Esophagus (tissue), 2 donors: ENCODE measurements around the gene ART4. TPM values are rescaled to one million over a fixed set of nuclear protein-coding genes. Genes with fewer than 3 reads are reported as not detected.

Experiments used
- H3K27ac ChIP-seq, 2 donors: one replicate each; pipeline ENCODE4 v1.5.1; 2013; ENCODE audit warnings: low read depth in 2 of 2, mild to moderate bottlenecking in 2 of 2, inconsistent platforms in 1 of 2, low read length in 1 of 2, moderate library complexity in 1 of 2
- H3K27me3 ChIP-seq, 2 donors: one replicate each; pipeline ENCODE4 v1.6.1; 2013; ENCODE audit warnings: low read length in 2 of 2, control low read depth in 1 of 2, mild to moderate bottlenecking in 1 of 2; ENCODE audit not compliant: insufficient read depth in 2 of 2, control insufficient read depth in 1 of 2
- H3K36me3 ChIP-seq, 2 donors: one replicate each; pipeline ENCODE4 v1.6.1; 2013; ENCODE audit warnings: low read length in 1 of 2; ENCODE audit not compliant: control insufficient read depth in 2 of 2, insufficient read depth in 2 of 2
- H3K4me1 ChIP-seq, 2 donors: one replicate each; pipeline ENCODE4 v1.6.1; 2013; ENCODE audit warnings: low read length in 1 of 2; ENCODE audit not compliant: control insufficient read depth in 2 of 2, insufficient read depth in 2 of 2
- H3K4me3 ChIP-seq, 2 donors: one replicate each; pipeline ENCODE4 v1.5.1; 2013; ENCODE audit warnings: low read length in 2 of 2, mild to moderate bottlenecking in 2 of 2, low read depth in 1 of 2, moderate library complexity in 1 of 2
- H3K9me3 ChIP-seq, 2 donors: one replicate each; pipeline ENCODE4 v1.6.1; 2013; ENCODE audit warnings: mild to moderate bottlenecking in 2 of 2, low read depth in 1 of 2, low read length in 1 of 2, moderate library complexity in 1 of 2; ENCODE audit not compliant: control insufficient read depth in 2 of 2, insufficient read depth in 1 of 2
- WGBS, 2 donors: extraction: QIAGEN DNeasy Blood & Tissue Kit; methylation state at CpG; one replicate each; pipeline ENCODE4 v1.1.7; 2013; 5-methylcytosine and 5-hydroxymethylcytosine counted together
- polyA plus RNA-seq, 2 donors: library from polyadenylated mRNA; stranded (reverse); fragments of 200-250 nt; gene quantifications; one replicate each; pipeline ENCODE4 v1.2.3, GENCODE V29; 2013
- donor health status: healthy with polysubstance abuse.
- donor health status: Bipolar disorder and iron deficiency.

The ART4 gene
- polyA plus RNA-seq, 2 donors: 0.05 to 0.14 TPM

DNA sequence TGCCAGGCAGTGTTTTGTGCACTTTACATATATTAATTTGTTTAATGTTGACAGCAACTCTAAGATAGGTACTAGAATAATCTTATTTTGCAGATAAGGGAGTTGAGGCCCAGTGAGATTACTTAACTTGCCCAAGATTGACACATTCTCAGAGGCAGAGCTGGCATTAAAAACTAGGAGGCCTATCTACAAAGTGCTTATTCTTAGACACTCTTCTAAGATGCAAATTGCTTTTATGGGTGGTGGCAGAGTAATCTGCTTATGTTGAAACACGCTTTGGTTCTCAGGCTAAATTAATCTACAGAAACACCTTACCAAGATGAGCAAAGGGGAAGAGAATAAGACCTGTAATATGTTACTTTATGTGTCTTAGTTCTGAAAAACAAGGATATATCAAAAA, 35.2 kb upstream of the ART4 start:
- H3K4me3 ChIP-seq: no peak overlapping the region
- H3K4me1 ChIP-seq: no peaks in the 10 kb centered on the region
- no peaks in the 10 kb centered on the region for H3K36me3 ChIP-seq
- no peaks in the 10 kb centered on the region for H3K27me3 ChIP-seq
- no peak overlapping the region for H3K27ac ChIP-seq
- H3K9me3 ChIP-seq: no peaks in the 10 kb centered on the region
- WGBS, 2 donors: 89 to 93% methylated on average over 1 of the region's 1 CpG

DNA sequence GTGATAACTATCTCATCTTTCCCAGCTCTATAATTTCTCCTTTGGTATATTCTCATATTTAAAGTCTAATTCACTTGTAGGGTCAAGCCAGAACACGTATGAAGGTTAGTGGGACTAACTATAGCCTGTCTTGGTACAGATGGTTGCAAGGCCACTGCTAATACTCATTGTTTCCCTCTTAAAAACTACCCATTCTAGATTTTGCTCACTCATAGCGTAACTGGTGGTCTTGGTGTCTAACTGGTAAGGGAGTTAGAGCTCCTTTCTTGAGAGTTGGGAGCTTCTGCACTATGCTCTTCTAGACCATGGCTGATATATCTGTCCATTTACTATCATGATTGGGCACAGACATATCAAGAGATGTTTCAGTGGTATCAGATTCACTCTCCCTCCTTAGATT, 33.5 kb upstream of the ART4 start:
- H3K27ac ChIP-seq: no peak overlapping the region
- 54 to 94% methylated on average over 2 of the region's 2 CpGs for WGBS, 2 donors
- H3K4me3 ChIP-seq: no peak overlapping the region
- H3K36me3 ChIP-seq: no peaks in the 10 kb centered on the region
- H3K27me3 ChIP-seq: no peaks in the 10 kb centered on the region
- no peaks in the 10 kb centered on the region for H3K9me3 ChIP-seq
- H3K4me1 ChIP-seq: no peaks in the 10 kb centered on the region

- Histone ChIP-seq H3K27ac (no peak overlapping the region), H3K4me3 (no peak overlapping the region), H3K9me3 (no peaks in the 10 kb centered on the region), H3K36me3 (no peaks in the 10 kb centered on the region), H3K4me1 (no peaks in the 10 kb centered on the region), H3K27me3 (no peaks in the 10 kb centered on the region)
- WGBS, 2 donors: 66 to 67% methylated on average over 3 of the region's 3 CpGs
Measured at GRCh38 chr12:14874882-14875281, 31.6 kb upstream of the ART4 start.

- H3K4me3 ChIP-seq: no peak overlapping the region
- H3K4me1 ChIP-seq: peaks cover 2 to 11% of the 10 kb centered on the region in 2 donors
- no peaks in the 10 kb centered on the region for H3K36me3 ChIP-seq
- WGBS, 2 donors: 60 to 75% methylated on average over 1 of the region's 1 CpG
- H3K27me3 ChIP-seq: no peaks in the 10 kb centered on the region
- H3K27ac ChIP-seq: no peak overlapping the region
- no peaks in the 10 kb centered on the region for H3K9me3 ChIP-seq
Measured at GRCh38 chr12:14873440-14874185, 30.3 kb upstream of the ART4 start.

- 85 to 87% methylated on average over 1 of the region's 1 CpG for WGBS, 2 donors
- Histone ChIP-seq H3K27me3 (no peaks in the 10 kb centered on the region), H3K4me1 (peaks cover 2 to 12% of the 10 kb centered on the region in 2 donors), H3K27ac (no peak overlapping the region), H3K9me3 (peaks cover 3% of the 10 kb centered on the region in 2 donors), H3K4me3 (no peak overlapping the region), H3K36me3 (no peaks in the 10 kb centered on the region)
Measured at GRCh38 chr12:14871886-14872285, 28.6 kb upstream of the ART4 start.

- peaks cover 5% of the 10 kb centered on the region in 2 donors for H3K9me3 ChIP-seq
- peaks cover 2 to 12% of the 10 kb centered on the region in 2 donors for H3K4me1 ChIP-seq
- no peaks in the 10 kb centered on the region for H3K36me3 ChIP-seq
- 90 to 97% methylated on average over 1 of the region's 1 CpG for WGBS, 2 donors
- no peak overlapping the region for H3K27ac ChIP-seq
- no peaks in the 10 kb centered on the region for H3K27me3 ChIP-seq
- no peak overlapping the region for H3K4me3 ChIP-seq
Measured at GRCh38 chr12:14871247-14871646, 27.9 kb upstream of the ART4 start.

- Histone ChIP-seq H3K27me3 (no peaks in the 10 kb centered on the region), H3K9me3 (peaks cover 5% of the 10 kb centered on the region in 2 donors), H3K36me3 (no peaks in the 10 kb centered on the region), H3K4me3 (no peak overlapping the region), H3K4me1 (peaks cover 2 to 12% of the 10 kb centered on the region in 2 donors), H3K27ac (peak overlapping the region; percentile 15 to 33)
- WGBS, 2 donors: 69 to 71% methylated on average over 3 of the region's 3 CpGs
Measured at GRCh38 chr12:14868916-14869506, 25.7 kb upstream of the ART4 start.

- H3K36me3 ChIP-seq: no peaks in the 10 kb centered on the region
- no peaks in the 10 kb centered on the region for H3K9me3 ChIP-seq
- H3K4me3 ChIP-seq: no peak overlapping the region
- no peaks in the 10 kb centered on the region for H3K27me3 ChIP-seq
- H3K4me1 ChIP-seq: no peaks in the 10 kb centered on the region
- H3K27ac ChIP-seq: no peak overlapping the region
Measured at GRCh38 chr12:14860490-14860889, 17.2 kb upstream of the ART4 start.

GRCh38 chr12:14858513-14858912, 15.2 kb upstream of the ART4 start:
- Histone ChIP-seq H3K27ac (no peak overlapping the region), H3K27me3 (no peaks in the 10 kb centered on the region), H3K36me3 (no peaks in the 10 kb centered on the region), H3K4me1 (no peaks in the 10 kb centered on the region), H3K9me3 (no peaks in the 10 kb centered on the region), H3K4me3 (no peak overlapping the region)
- 76 to 93% methylated on average over 1 of the region's 1 CpG for WGBS, 2 donors
